ENCODE data around the gene DNAH7. TPM values are rescaled to one million over a fixed set of nuclear protein-coding genes. Genes with fewer than 3 reads are reported as not detected.

The DNAH7 gene
- total and polyA plus RNA-seq, 10 donors, result 0.06 to 1.9 (median 0.33) TPM

- Histone ChIP-seq H3K4me1 (no peaks in the 10 kb centered on the region), H3K4me3 (no peak overlapping the region), H3K27me3 (replicated peaks in 1 of 7) (no peaks in the 10 kb centered on the region), H3K36me3 (no peaks in the 10 kb centered on the region), H3K9me3 (peaks cover 0 to 54% (median 42%) of the 10 kb centered on the region in 8 donors), H3K27ac (no peak overlapping the region)
- 89 to 98% (median 97%) methylated on average over 2 to 3 of the region's 3 CpGs for WGBS, 5 donors
- no peak for DNase-seq
- TF ChIP-seq POLR2AphosphoS5 (IDR thresholded peaks at IDR 0.05), result no peak
- TF ChIP-seq POLR2A (IDR thresholded peaks at IDR 0.05), result no peak
- no peak for TF ChIP-seq CTCF (IDR thresholded peaks at IDR 0.05 in 8 of 11, conservative IDR thresholded peaks at IDR 0.05 in 3 of 11)
- intact Hi-C loops (cut with DNase I; ENCODE audit: low total_unique reads), result no loop called here
Measured at GRCh38 chr2:195758846-195759245, 309.8 kb downstream of the DNAH7 start.

- Histone ChIP-seq H3K27ac (no peak overlapping the region), H3K36me3 (no peaks in the 10 kb centered on the region), H3K4me1 (no peaks in the 10 kb centered on the region), H3K4me3 (no peak overlapping the region), H3K9me3 (peaks cover 0 to 29% (median 19%) of the 10 kb centered on the region in 8 donors), H3K27me3 (replicated peaks in 1 of 7) (no peaks in the 10 kb centered on the region)
- 81 to 87% (median 82%) methylated on average over 7 of the region's 7 CpGs for WGBS, 5 donors
- DNase-seq, result no peak
- TF ChIP-seq POLR2AphosphoS5 (IDR thresholded peaks at IDR 0.05), result no peak
- no peak for TF ChIP-seq POLR2A (IDR thresholded peaks at IDR 0.05)
- TF ChIP-seq CTCF (IDR thresholded peaks at IDR 0.05 in 8 of 11, conservative IDR thresholded peaks at IDR 0.05 in 3 of 11), result no peak
- intact Hi-C loops (cut with DNase I; ENCODE audit: low total_unique reads), result no loop called here
Measured at GRCh38 chr2:195756218-195756942, 312.3 kb downstream of the DNAH7 start.

- Histone ChIP-seq H3K36me3 (peaks cover 0 to 57% (median 9%) of the 10 kb centered on the region in 6 donors), H3K4me1 (no peaks in the 10 kb centered on the region), H3K4me3 (no peak overlapping the region), H3K27ac (no peak overlapping the region), H3K9me3 (peaks cover 0 to 5% (median 0%) of the 10 kb centered on the region in 8 donors), H3K27me3 (replicated peaks in 1 of 7) (no peaks in the 10 kb centered on the region)
- TF ChIP-seq CTCF (IDR thresholded peaks at IDR 0.05 in 8 of 11, conservative IDR thresholded peaks at IDR 0.05 in 3 of 11) (no peak), POLR2A (IDR thresholded peaks at IDR 0.05) (no peak), POLR2AphosphoS5 (IDR thresholded peaks at IDR 0.05) (no peak)
- 94 to 97% (median 95%) methylated on average over 1 of the region's 1 CpG for WGBS, 5 donors
- no peak for DNase-seq
- intact Hi-C loops (cut with DNase I; ENCODE audit: low total_unique reads), result no loop called here
Measured at GRCh38 chr2:195741191-195741590, 327.4 kb downstream of the DNAH7 start.

- no peak overlapping the region for H3K27ac ChIP-seq
- H3K9me3 ChIP-seq, result no peaks in the 10 kb centered on the region
- intact Hi-C loops (cut with DNase I; ENCODE audit: low total_unique reads), result no loop called here
- no peaks in the 10 kb centered on the region for H3K4me1 ChIP-seq
- no peak for TF ChIP-seq POLR2AphosphoS5 (IDR thresholded peaks at IDR 0.05)
- TF ChIP-seq CTCF (IDR thresholded peaks at IDR 0.05 in 8 of 11, conservative IDR thresholded peaks at IDR 0.05 in 3 of 11), result no peak
- no peak for TF ChIP-seq POLR2A (IDR thresholded peaks at IDR 0.05)
- no peak for DNase-seq
- peaks cover 0 to 75% (median 14%) of the 10 kb centered on the region in 6 donors for H3K36me3 ChIP-seq
- no peak overlapping the region for H3K4me3 ChIP-seq
- WGBS, 5 donors, result 92 to 95% (median 93%) methylated on average over 5 of the region's 5 CpGs
- no peaks in the 10 kb centered on the region for H3K27me3 ChIP-seq (replicated peaks in 1 of 7)
Measured at GRCh38 chr2:195737511-195738325, 330.9 kb downstream of the DNAH7 start.

Data from spleen (tissue), 11 donors.